ENCODE results near the gene CWC15. TPM values are rescaled to one million over a fixed set of nuclear protein-coding genes. Genes with fewer than 3 reads are reported as not detected.
"Not testable (repeated sequence)": the region's sequence is repeated elsewhere in the genome, so short reads cannot be mapped to it uniquely, and the experiment has no call there.

The CWC15 gene
- total RNA-seq, 2 donors from 2014 or later: 75.1 to 91.4 TPM

GRCh38 chr11:94939346-94939745, 34.0 kb downstream of the CWC15 start:
- H3K9me3 Mint-ChIP-seq: no peaks in the 10 kb centered on the region
- peaks cover 14% of the 10 kb centered on the region for H3K4me1 Mint-ChIP-seq (ENCODE audit: low read depth)
- no peaks in the 10 kb centered on the region for H3K36me3 Mint-ChIP-seq (ENCODE audit: insufficient read depth in 2 of 2)
- no peak overlapping the region for H3K4me3 Mint-ChIP-seq
- no peak overlapping the region for H3K27ac Mint-ChIP-seq
- no peaks in the 10 kb centered on the region for H3K27me3 Mint-ChIP-seq (ENCODE audit: low read depth)
- ATAC-seq (replicated peaks in 1 of 2) (no peak), DNase-seq (no peak)

GRCh38 chr11:94938095-94939055, 35.0 kb downstream of the CWC15 start:
- ATAC-seq (replicated peaks in 1 of 2) (no peak), DNase-seq (no peak)
- no peaks in the 10 kb centered on the region for H3K9me3 Mint-ChIP-seq
- H3K4me1 Mint-ChIP-seq (ENCODE audit: low read depth): peaks cover 24% of the 10 kb centered on the region
- no peak overlapping the region for H3K4me3 Mint-ChIP-seq
- H3K27me3 Mint-ChIP-seq (ENCODE audit: low read depth): no peaks in the 10 kb centered on the region
- H3K27ac Mint-ChIP-seq: no peak overlapping the region
- no peaks in the 10 kb centered on the region for H3K36me3 Mint-ChIP-seq (ENCODE audit: insufficient read depth in 2 of 2)

- Mint-ChIP-seq H3K27me3 (ENCODE audit: low read depth) (no peaks in the 10 kb centered on the region), H3K36me3 (ENCODE audit: insufficient read depth in 2 of 2) (no peaks in the 10 kb centered on the region)
These were observed 38.5 kb downstream of the CWC15 start for GRCh38 chr11:94934846-94935245.

GRCh38 chr11:94934362-94934761, 39.0 kb downstream of the CWC15 start:
- Mint-ChIP-seq H3K9me3 (no peaks in the 10 kb centered on the region), H3K27ac (no peak overlapping the region), H3K27me3 (ENCODE audit: low read depth) (no peaks in the 10 kb centered on the region), H3K4me3 (peak overlapping the region in 1 of 2 donors; percentile 18), H3K36me3 (ENCODE audit: insufficient read depth in 2 of 2) (no peaks in the 10 kb centered on the region), H3K4me1 (ENCODE audit: low read depth) (peaks cover 29% of the 10 kb centered on the region)
- DNase-seq: peak in 1 of 2 donors; percentile 4
- ATAC-seq (replicated peaks in 1 of 2): peak; percentile 37 to 43

More at GRCh38 chr11:94934846-94935245, 38.5 kb downstream of the CWC15 start:
- Mint-ChIP-seq H3K9me3 (no peaks in the 10 kb centered on the region), H3K4me3 (peak overlapping the region in 1 of 2 donors; percentile 18), H3K27ac (no peak overlapping the region), H3K4me1 (ENCODE audit: low read depth) (peaks cover 27% of the 10 kb centered on the region)
- DNase-seq: no peak
- ATAC-seq (replicated peaks in 1 of 2): no peak

- DNase-seq (no peak), ATAC-seq (replicated peaks in 1 of 2) (no peak)
- H3K36me3 Mint-ChIP-seq (ENCODE audit: insufficient read depth in 2 of 2): no peaks in the 10 kb centered on the region
- no peak overlapping the region for H3K4me3 Mint-ChIP-seq
- peaks cover 37% of the 10 kb centered on the region for H3K4me1 Mint-ChIP-seq (ENCODE audit: low read depth)
- no peaks in the 10 kb centered on the region for H3K27me3 Mint-ChIP-seq (ENCODE audit: low read depth)
- H3K9me3 Mint-ChIP-seq: peaks cover 0 to 2% of the 10 kb centered on the region in 2 donors
- no peak overlapping the region for H3K27ac Mint-ChIP-seq
These were observed 39.9 kb downstream of the CWC15 start for GRCh38 chr11:94933223-94934130.

GRCh38 chr11:94932503-94932902, 40.9 kb downstream of the CWC15 start:
- H3K27ac Mint-ChIP-seq: no peak overlapping the region
- H3K27me3 Mint-ChIP-seq (ENCODE audit: low read depth): no peaks in the 10 kb centered on the region
- H3K4me1 Mint-ChIP-seq (ENCODE audit: low read depth): peaks cover 41% of the 10 kb centered on the region
- peaks cover 0 to 4% of the 10 kb centered on the region in 2 donors for H3K9me3 Mint-ChIP-seq
- no peak overlapping the region for H3K4me3 Mint-ChIP-seq
- ATAC-seq (replicated peaks in 1 of 2) (no peak), DNase-seq (no peak)
- H3K36me3 Mint-ChIP-seq (ENCODE audit: insufficient read depth in 2 of 2): no peaks in the 10 kb centered on the region

- H3K4me1 Mint-ChIP-seq (ENCODE audit: low read depth): peaks cover 41% of the 10 kb centered on the region
- not testable (repeated sequence) for ATAC-seq (replicated peaks in 1 of 2); H3K27ac Mint-ChIP-seq; H3K4me3 Mint-ChIP-seq; H3K27me3 Mint-ChIP-seq (ENCODE audit: low read depth); DNase-seq; H3K9me3 Mint-ChIP-seq; H3K36me3 Mint-ChIP-seq (ENCODE audit: insufficient read depth in 2 of 2)
These were observed 41.3 kb downstream of the CWC15 start for GRCh38 chr11:94932072-94932471.

- H3K4me3 Mint-ChIP-seq: no peak overlapping the region
- H3K36me3 Mint-ChIP-seq (ENCODE audit: insufficient read depth in 2 of 2): peaks cover 5 to 11% of the 10 kb centered on the region in 2 donors
- H3K4me1 Mint-ChIP-seq (ENCODE audit: low read depth): peaks cover 50% of the 10 kb centered on the region
- ATAC-seq (replicated peaks in 1 of 2) (no peak), DNase-seq (no peak)
- H3K9me3 Mint-ChIP-seq: peaks cover 3 to 11% of the 10 kb centered on the region in 2 donors
- no peak overlapping the region for H3K27ac Mint-ChIP-seq
- H3K27me3 Mint-ChIP-seq (ENCODE audit: low read depth): no peaks in the 10 kb centered on the region
These were observed 45.0 kb downstream of the CWC15 start for GRCh38 chr11:94928117-94928990.

- no peak for ATAC-seq (replicated peaks in 1 of 2)
- Mint-ChIP-seq H3K4me3 (no peak overlapping the region), H3K27ac (no peak overlapping the region), H3K9me3 (peaks cover 3 to 11% of the 10 kb centered on the region in 2 donors), H3K4me1 (ENCODE audit: low read depth) (peaks cover 48% of the 10 kb centered on the region), H3K27me3 (ENCODE audit: low read depth) (no peaks in the 10 kb centered on the region), H3K36me3 (ENCODE audit: insufficient read depth in 2 of 2) (peaks cover 5 to 11% of the 10 kb centered on the region in 2 donors)
- no peak for DNase-seq
These were observed 46.6 kb downstream of the CWC15 start for GRCh38 chr11:94926698-94927237.

GRCh38 chr11:94926271-94926625, 47.1 kb downstream of the CWC15 start:
- H3K27ac Mint-ChIP-seq: no peak overlapping the region
- H3K27me3 Mint-ChIP-seq (ENCODE audit: low read depth): no peaks in the 10 kb centered on the region
- no peak overlapping the region for H3K4me3 Mint-ChIP-seq
- DNase-seq (no peak), ATAC-seq (replicated peaks in 1 of 2) (no peak)
- H3K4me1 Mint-ChIP-seq (ENCODE audit: low read depth): peaks cover 48% of the 10 kb centered on the region
- H3K36me3 Mint-ChIP-seq (ENCODE audit: insufficient read depth in 2 of 2): peaks cover 5 to 11% of the 10 kb centered on the region in 2 donors
- peaks cover 3 to 11% of the 10 kb centered on the region in 2 donors for H3K9me3 Mint-ChIP-seq

- Mint-ChIP-seq H3K4me3 (no peak overlapping the region), H3K27ac (peak overlapping the region; percentile 10), H3K27me3 (ENCODE audit: low read depth) (no peaks in the 10 kb centered on the region), H3K4me1 (ENCODE audit: low read depth) (peaks cover 48% of the 10 kb centered on the region), H3K36me3 (ENCODE audit: insufficient read depth in 2 of 2) (peaks cover 5 to 11% of the 10 kb centered on the region in 2 donors), H3K9me3 (peaks cover 3 to 11% of the 10 kb centered on the region in 2 donors)
- ATAC-seq (replicated peaks in 1 of 2) (peak in 1 of 2 donors; percentile 25), DNase-seq (no peak)
These were observed 47.7 kb downstream of the CWC15 start for GRCh38 chr11:94925422-94926270.

Data from activated T-cell treated with anti-CD3 and anti-CD28 coated beads, Interleukin-2, amount 50 U/mL, for 72 hours (primary cell).